SK-N-SH (cell line): Measurements from ENCODE around the gene RPL5. TPM values are rescaled to one million over a fixed set of nuclear protein-coding genes. Genes with fewer than 3 reads are reported as not detected.
A peak's percentile ranks its signal among the peaks of the same experiment; 100 is the strongest.

ENCODE experiments used
- CTCF ChIA-PET: fragments of 300-600, 350-600 bp; formaldehyde crosslinking; extraction: SDS; loops from one replicate; lab custom pipeline; 2021; lab: Yijun Ruan, JAX
- POLR2A ChIA-PET: fragments of 350-600 bp; sonication (Branson Sonifier 250); formaldehyde crosslinking; extraction: SDS; loops from one replicate; lab custom pipeline; 2020; ENCODE audit warnings: antibody characterized with exemption, inconsistent platforms; lab: Yijun Ruan, JAX
- DNase-seq: peaks from one replicate; pipeline ENCODE4 v3.0.0; 2012
- H2AFZ ChIP-seq: fragments of 200-600 bp; sonication (generic); 2 replicates; pipeline ENCODE4 v1.8.1; 2016; ENCODE audit warnings: antibody characterized with exemption, mild to moderate bottlenecking, low read depth
- H3F3A ChIP-seq: fragments of 200-600 bp; sonication (generic); replicated peaks from 2 replicates; pipeline ENCODE3; 2016; ENCODE audit warnings: antibody characterized with exemption, mild to moderate bottlenecking; ENCODE audit not compliant: insufficient read depth
- H3K27ac ChIP-seq, 2 experiments: fragments of 200-500 bp in 1 of 2; fragments of 200-600 bp in 1 of 2; sonication (Bioruptor generic) in 1 of 2; sonication (generic), shearing (Covaris generic) in 1 of 2; 2 replicates each; pipeline versions ENCODE4 v1.5.1 to v1.6.1; 2014 to 2016; ENCODE audit warnings: low read depth in 2 of 2, inconsistent platforms in 1 of 2, low read length in 1 of 2, mild to moderate bottlenecking in 1 of 2, mixed read lengths in 1 of 2
- H3K27me3 ChIP-seq: fragments of 200-600 bp; sonication (generic), shearing (Covaris generic); 2 replicates; pipeline ENCODE4 v1.6.1; 2016; ENCODE audit warnings: mixed run types; ENCODE audit not compliant: insufficient read depth
- H3K36me3 ChIP-seq, 2 experiments: fragments of 200-500 bp in 1 of 2; fragments of 200-600 bp in 1 of 2; sonication (Bioruptor generic) in 1 of 2; sonication (generic) in 1 of 2; replicated peaks in 1 of 2; 2 replicates each; pipeline versions ENCODE3 to v1.5.1; 2014 to 2016; ENCODE audit warnings: low read length in 1 of 2, mild to moderate bottlenecking in 1 of 2; ENCODE audit not compliant: insufficient read depth in 2 of 2, control insufficient read depth in 1 of 2
- H3K4me1 ChIP-seq, 2 experiments: fragments of 200-500 bp in 1 of 2; fragments of 200-600 bp in 1 of 2; sonication (Bioruptor generic) in 1 of 2; sonication (generic), shearing (Covaris generic) in 1 of 2; 2 replicates each; pipeline versions ENCODE4 v1.5.1 to v1.6.1; 2014 to 2016; ENCODE audit warnings: low read depth in 1 of 2, low read length in 1 of 2, mixed run types in 1 of 2; ENCODE audit not compliant: insufficient read depth in 2 of 2, control insufficient read depth in 1 of 2
- H3K4me2 ChIP-seq: fragments of 200-600 bp; sonication (generic), shearing (Covaris generic); 2 replicates; pipeline ENCODE4 v1.6.1; 2017; ENCODE audit warnings: mixed run types
- H3K4me3 ChIP-seq, 2 experiments: fragments of 200-500 bp in 1 of 2; fragments of 200-600 bp in 1 of 2; sonication (Bioruptor generic) in 1 of 2; sonication (generic), shearing (Covaris generic) in 1 of 2; 2 replicates each; pipeline versions ENCODE4 v1.5.1 to v1.8.1; 2014 to 2016; ENCODE audit warnings: low read depth in 2 of 2, inconsistent platforms in 1 of 2, low read length in 1 of 2, mild to moderate bottlenecking in 1 of 2, mixed read lengths in 1 of 2, moderate library complexity in 1 of 2
- H3K79me2 ChIP-seq: fragments of 200-600 bp; sonication (generic); 2 replicates; pipeline ENCODE4 v1.8.1; 2017; ENCODE audit warnings: mild to moderate bottlenecking; ENCODE audit not compliant: insufficient read depth
- H3K9ac ChIP-seq: fragments of 200-600 bp; sonication (generic); 2 replicates; pipeline ENCODE4 v1.6.1; 2017; ENCODE audit warnings: mixed run types
- H3K9me2 ChIP-seq: fragments of 200-600 bp; sonication (generic); 2 replicates; pipeline ENCODE4 v1.6.1; 2017; ENCODE audit warnings: mixed run types
- H3K9me3 ChIP-seq: fragments of 200-600 bp; sonication (generic); 2 replicates; pipeline ENCODE4 v1.6.1; 2017; ENCODE audit warnings: mixed run types, mild to moderate bottlenecking, moderate library complexity
- H4K20me1 ChIP-seq: fragments of 200-600 bp; sonication (generic); 2 replicates; pipeline ENCODE4 v1.6.1; 2017; ENCODE audit warnings: mild to moderate bottlenecking, mixed run types; ENCODE audit not compliant: insufficient read depth
- CHD2 ChIP-seq: fragments of 150-350 bp; IDR thresholded peaks from 2 replicates; pipeline ENCODE4 v1.6.1; 2018; ENCODE audit warnings: low read length; ENCODE audit not compliant: partially characterized antibody
- ELF1 ChIP-seq: IDR thresholded peaks from 2 replicates; pipeline ENCODE4 v1.4.0; 2012
- GATA2 ChIP-seq: sonication (generic); formaldehyde crosslinking; IDR thresholded peaks from 2 replicates; pipeline ENCODE4 v1.5.0; 2020; ENCODE audit warnings: mild to moderate bottlenecking, missing genetic modification reagents
- JUND ChIP-seq: IDR thresholded peaks from 2 replicates; pipeline ENCODE4 v1.4.0; 2012
- MAX ChIP-seq: IDR thresholded peaks from 2 replicates; pipeline ENCODE4 v1.4.0; 2012; ENCODE audit warnings: low read depth
- MXI1 ChIP-seq: IDR thresholded peaks from 2 replicates; pipeline ENCODE4 v1.6.1; 2012; ENCODE audit warnings: mild to moderate bottlenecking, low read depth, low read length, improper control_type of control experiment
- NFIC ChIP-seq: IDR thresholded peaks from 2 replicates; pipeline ENCODE4 v1.4.0; 2012; ENCODE audit warnings: borderline replicate concordance
- NRF1 ChIP-seq: IDR thresholded peaks from 2 replicates; pipeline ENCODE4 v1.6.1; 2012; ENCODE audit warnings: low read depth, mild to moderate bottlenecking, low read length
- PBX3 ChIP-seq: IDR thresholded peaks from 2 replicates; pipeline ENCODE4; 2012
- POLR2AphosphoS5 ChIP-seq: IDR thresholded peaks from 2 replicates; pipeline ENCODE4 v1.6.1; 2012; ENCODE audit warnings: low read depth, low read length
- RCOR1 ChIP-seq: fragments of 150-350 bp; IDR thresholded peaks from 2 replicates; pipeline ENCODE4 v1.6.1; 2017; ENCODE audit warnings: antibody characterized with exemption, low read length
- RXRA ChIP-seq: IDR thresholded peaks from 2 replicates; pipeline ENCODE4 v1.4.0; 2012; ENCODE audit warnings: low read depth, mild to moderate bottlenecking, borderline replicate concordance
- SMC3 ChIP-seq: IDR thresholded peaks from 2 replicates; pipeline ENCODE4 v1.6.1; 2012; ENCODE audit warnings: low read depth, low read length, improper control_type of control experiment
- TAF1 ChIP-seq: IDR thresholded peaks from 2 replicates; pipeline ENCODE4 v1.6.1; 2012; ENCODE audit warnings: low read depth, mild to moderate bottlenecking, low read length, moderate library complexity, borderline replicate concordance
- TCF12 ChIP-seq: IDR thresholded peaks from 2 replicates; pipeline ENCODE4 v1.4.0; 2012
- TEAD4 ChIP-seq: IDR thresholded peaks from 2 replicates; pipeline ENCODE4 v1.4.0; 2012; ENCODE audit warnings: mild to moderate bottlenecking, borderline replicate concordance; ENCODE audit not compliant: insufficient read depth
- YY1 ChIP-seq: IDR thresholded peaks from 2 replicates; pipeline ENCODE4 v1.4.0; 2012; ENCODE audit warnings: low read depth, mild to moderate bottlenecking
- WGBS: methylation state at CpG from one replicate; pipeline ENCODE4 v1.1.6; 2017; ENCODE audit warnings: low lambda C conversion rate; 5-methylcytosine and 5-hydroxymethylcytosine counted together
- polyA plus RNA-seq, 3 experiments: library from polyadenylated mRNA; depleted of rRNA; stranded (reverse); fragments of >200 nt; gene quantifications; 2 replicates each; pipeline ENCODE4 v1.2.3, GENCODE V29; 2012
- TF ChIP-seq, protein P1 (sequence below): fragments of 200-600 bp; sonication (generic); IDR thresholded peaks from 2 replicates; pipeline ENCODE4 v1.6.1; 2017; ENCODE audit warnings: antibody characterized with exemption, mild to moderate bottlenecking, moderate library complexity
- TF ChIP-seq, protein P2 (sequence below): fragments of 150-350 bp; IDR thresholded peaks from 2 replicates; pipeline ENCODE4 v1.6.1; 2017; ENCODE audit warnings: antibody characterized with exemption, low read length, low read depth, borderline replicate concordance

The RPL5 gene
- polyA plus RNA-seq, 1 of the 3 experiments (the other 2 are of a cell fraction), result 1,489 TPM

- ChIA-PET CTCF (interaction anchor here (0.8 to 4.5 kb wide), 3 partner anchors 24 to 111 kb away, joined by 3 to 18 read pairs (median 3); partner anchors contain the start of gene DIPK1A), POLR2A (no interaction called here)
- H3K9ac ChIP-seq, result no peak overlapping the region
- H3K36me3 ChIP-seq, result peaks cover 0 to 3% of the 10 kb centered on the region in 2 experiments
- no peak overlapping the region for H2AFZ ChIP-seq
- TF ChIP-seq RCOR1, result no peak
- no peak for TF ChIP-seq TAF1
- TF ChIP-seq CHD2, result no peak
- no peak for TF ChIP-seq TCF12
- no peak for TF ChIP-seq POLR2AphosphoS5
- TF ChIP-seq, protein P1, sequence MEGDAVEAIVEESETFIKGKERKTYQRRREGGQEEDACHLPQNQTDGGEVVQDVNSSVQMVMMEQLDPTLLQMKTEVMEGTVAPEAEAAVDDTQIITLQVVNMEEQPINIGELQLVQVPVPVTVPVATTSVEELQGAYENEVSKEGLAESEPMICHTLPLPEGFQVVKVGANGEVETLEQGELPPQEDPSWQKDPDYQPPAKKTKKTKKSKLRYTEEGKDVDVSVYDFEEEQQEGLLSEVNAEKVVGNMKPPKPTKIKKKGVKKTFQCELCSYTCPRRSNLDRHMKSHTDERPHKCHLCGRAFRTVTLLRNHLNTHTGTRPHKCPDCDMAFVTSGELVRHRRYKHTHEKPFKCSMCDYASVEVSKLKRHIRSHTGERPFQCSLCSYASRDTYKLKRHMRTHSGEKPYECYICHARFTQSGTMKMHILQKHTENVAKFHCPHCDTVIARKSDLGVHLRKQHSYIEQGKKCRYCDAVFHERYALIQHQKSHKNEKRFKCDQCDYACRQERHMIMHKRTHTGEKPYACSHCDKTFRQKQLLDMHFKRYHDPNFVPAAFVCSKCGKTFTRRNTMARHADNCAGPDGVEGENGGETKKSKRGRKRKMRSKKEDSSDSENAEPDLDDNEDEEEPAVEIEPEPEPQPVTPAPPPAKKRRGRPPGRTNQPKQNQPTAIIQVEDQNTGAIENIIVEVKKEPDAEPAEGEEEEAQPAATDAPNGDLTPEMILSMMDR, result no peak
- TF ChIP-seq PBX3, result no peak
- TF ChIP-seq YY1, result no peak
- TF ChIP-seq SMC3, result no peak
- TF ChIP-seq MXI1, result no peak
- TF ChIP-seq TEAD4, result no peak
- no peaks in the 10 kb centered on the region for H3K9me2 ChIP-seq
- peaks cover 0 to 15% of the 10 kb centered on the region in 2 experiments; a peak in 3 of 4 replicates for H3K4me1 ChIP-seq
- no peaks in the 10 kb centered on the region for H4K20me1 ChIP-seq
- H3K79me2 ChIP-seq, result no peaks in the 10 kb centered on the region
- no peaks in the 10 kb centered on the region for H3K9me3 ChIP-seq
- H3K4me2 ChIP-seq, result no peak overlapping the region
- DNase-seq, result no peak
- H3F3A ChIP-seq, result no peaks in the 10 kb centered on the region
- no peaks in the 10 kb centered on the region for H3K27me3 ChIP-seq
- no peak overlapping the region for H3K4me3 ChIP-seq
- peak overlapping the region in 1 of 2 experiments; percentile 28; a peak in 1 of 4 replicates for H3K27ac ChIP-seq
Measured at GRCh38 chr1:92883297-92883696, 51.5 kb downstream of the RPL5 start.

- no peak for DNase-seq
- ChIA-PET CTCF (interaction anchor here (4.5 kb wide), 1 partner anchor 25 kb away, joined by 18 read pairs; no protein-coding TSS in a partner anchor), POLR2A (no interaction called here)
- 86% methylated on average over 1 of the region's 1 CpG for WGBS
- no peaks in the 10 kb centered on the region for H4K20me1 ChIP-seq
- no peaks in the 10 kb centered on the region for H3K79me2 ChIP-seq
- no peaks in the 10 kb centered on the region for H3K27me3 ChIP-seq
- no peaks in the 10 kb centered on the region for H3F3A ChIP-seq
- no peaks in the 10 kb centered on the region for H3K9me2 ChIP-seq
- H2AFZ ChIP-seq, result no peak overlapping the region
- H3K4me3 ChIP-seq, result no peak overlapping the region
- no peak overlapping the region for H3K27ac ChIP-seq
- H3K4me2 ChIP-seq, result no peak overlapping the region
- peaks cover 0 to 3% of the 10 kb centered on the region in 2 experiments for H3K36me3 ChIP-seq
- no peak overlapping the region for H3K9ac ChIP-seq
- peaks cover 0 to 12% of the 10 kb centered on the region in 2 experiments; a peak in 3 of 4 replicates for H3K4me1 ChIP-seq
- no peaks in the 10 kb centered on the region for H3K9me3 ChIP-seq
- TF ChIP-seq RXRA (no peak), TCF12 (no peak), JUND (no peak), GATA2 (CRISPR knock-in tag) (no peak), MAX (no peak), CHD2 (no peak), ELF1 (no peak), TEAD4 (no peak), NRF1 (no peak), NFIC (no peak)
- TF ChIP-seq, protein P2, sequence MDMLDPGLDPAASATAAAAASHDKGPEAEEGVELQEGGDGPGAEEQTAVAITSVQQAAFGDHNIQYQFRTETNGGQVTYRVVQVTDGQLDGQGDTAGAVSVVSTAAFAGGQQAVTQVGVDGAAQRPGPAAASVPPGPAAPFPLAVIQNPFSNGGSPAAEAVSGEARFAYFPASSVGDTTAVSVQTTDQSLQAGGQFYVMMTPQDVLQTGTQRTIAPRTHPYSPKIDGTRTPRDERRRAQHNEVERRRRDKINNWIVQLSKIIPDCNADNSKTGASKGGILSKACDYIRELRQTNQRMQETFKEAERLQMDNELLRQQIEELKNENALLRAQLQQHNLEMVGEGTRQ, result no peak
- TF ChIP-seq, protein P1, result no peak
Measured at GRCh38 chr1:92884195-92884594, 52.4 kb downstream of the RPL5 start.
